Ectodermal cell (in vitro differentiated cells): ENCODE measurements around the gene PHYHIPL.

Experiments
- H3K27ac ChIP-seq: 2 replicates; pipeline ENCODE4 v1.7.0; 2013; ENCODE audit warnings: mild to moderate bottlenecking, low read depth, low read length; ENCODE audit not compliant: insufficient read depth, poor library complexity, severe bottlenecking
- H3K27me3 ChIP-seq: 2 replicates; pipeline ENCODE4 v1.7.0; 2013; ENCODE audit warnings: mild to moderate bottlenecking, low read length; ENCODE audit not compliant: insufficient read depth, control insufficient read depth, poor library complexity, severe bottlenecking
- H3K36me3 ChIP-seq: one replicate; pipeline ENCODE4 v1.7.0; 2013; ENCODE audit warnings: low read length; ENCODE audit not compliant: control insufficient read depth, insufficient read depth
- H3K4me1 ChIP-seq: one replicate; pipeline ENCODE4 v1.7.0; 2013; ENCODE audit warnings: low read length; ENCODE audit not compliant: control insufficient read depth, insufficient read depth
- H3K4me3 ChIP-seq: 2 replicates; pipeline ENCODE4 v1.7.0; 2013; ENCODE audit warnings: low read depth, low read length, control low read depth; ENCODE audit not compliant: insufficient read depth
- H3K9me3 ChIP-seq: 2 replicates; pipeline ENCODE4 v1.7.0; 2013; ENCODE audit warnings: mild to moderate bottlenecking, low read length, moderate library complexity; ENCODE audit not compliant: control insufficient read depth
- WGBS, 2 experiments: methylation state at CpG; one replicate each; pipeline ENCODE4 v1.1.7; 2013; ENCODE audit warnings: missing lambda C conversion rate in 2 of 2; 5-methylcytosine and 5-hydroxymethylcytosine counted together

The PHYHIPL gene

DNA sequence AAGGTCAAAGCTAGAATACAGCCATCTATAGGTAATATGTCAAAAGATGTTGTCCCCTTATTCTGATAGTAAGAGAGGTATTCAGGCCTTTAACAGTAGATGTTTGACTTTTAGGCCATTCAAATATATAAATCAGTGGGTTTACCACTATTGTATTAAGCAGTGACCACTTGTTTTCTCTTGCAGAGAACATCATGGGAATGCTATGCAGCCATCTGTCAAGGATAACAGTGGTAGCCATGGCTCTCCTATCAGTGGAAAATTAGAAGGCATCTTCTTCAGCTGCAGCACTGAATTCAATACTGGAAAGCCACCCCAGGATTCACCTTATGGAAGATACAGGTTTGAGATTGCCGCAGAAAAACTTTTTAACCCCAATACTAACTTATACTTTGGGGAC lies 68.4 kb downstream of the PHYHIPL start:
- no peaks in the 10 kb centered on the region for H3K9me3 ChIP-seq
- WGBS, 2 experiments: 80 to 100% methylated on average over 1 of the region's 1 CpG
- H3K27ac ChIP-seq: no peak overlapping the region
- H3K4me1 ChIP-seq: no peaks in the 10 kb centered on the region
- no peak overlapping the region for H3K4me3 ChIP-seq
- no peaks in the 10 kb centered on the region for H3K36me3 ChIP-seq
- no peaks in the 10 kb centered on the region for H3K27me3 ChIP-seq

DNA sequence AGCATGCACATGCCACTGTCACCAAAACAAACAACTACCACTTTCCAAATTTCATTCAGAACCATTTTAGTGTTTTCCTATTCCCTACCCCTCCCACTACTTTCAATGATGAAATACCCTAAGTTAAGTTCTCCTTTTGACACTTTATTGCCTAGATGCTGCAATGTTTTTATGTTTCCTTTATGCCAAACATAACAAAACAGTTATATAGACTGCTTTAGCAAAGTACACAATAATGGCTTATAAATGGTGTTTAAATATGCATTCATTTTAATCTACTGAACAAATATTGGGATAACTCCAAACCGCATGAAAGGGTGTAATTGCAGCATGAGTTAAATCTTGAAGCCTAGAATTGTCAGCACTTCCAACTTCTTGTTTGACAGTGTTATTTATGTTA lies 69.2 kb downstream of the PHYHIPL start:
- H3K4me3 ChIP-seq: no peak overlapping the region
- no peaks in the 10 kb centered on the region for H3K27me3 ChIP-seq
- WGBS, 2 experiments: 100% methylated on average over 1 of the region's 1 CpG; no CpG with 5 or more reads in 1 of the 2 experiments
- no peaks in the 10 kb centered on the region for H3K9me3 ChIP-seq
- no peaks in the 10 kb centered on the region for H3K36me3 ChIP-seq
- no peaks in the 10 kb centered on the region for H3K4me1 ChIP-seq
- H3K27ac ChIP-seq: no peak overlapping the region

DNA sequence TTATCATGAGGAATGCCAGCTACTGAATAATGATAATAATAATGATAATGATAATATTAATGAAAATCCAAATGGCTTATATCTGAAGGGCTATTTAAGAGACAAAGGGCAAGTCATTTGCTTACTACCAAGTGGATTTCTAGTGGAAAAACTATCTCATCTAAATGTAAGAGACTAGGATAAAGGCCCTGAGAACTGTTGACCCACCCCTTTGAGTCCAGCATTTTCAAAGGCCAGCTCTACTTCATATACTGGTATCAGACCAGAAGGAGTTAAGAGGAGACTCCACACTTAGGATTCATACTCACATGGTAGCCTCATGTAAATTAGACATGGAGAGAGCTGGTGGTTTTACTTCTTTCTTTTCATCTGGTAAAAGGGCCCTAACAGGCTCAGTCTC lies 76.0 kb downstream of the PHYHIPL start:
- Histone ChIP-seq H3K9me3 (no peaks in the 10 kb centered on the region), H3K27ac (no peak overlapping the region), H3K27me3 (no peaks in the 10 kb centered on the region), H3K4me3 (no peak overlapping the region), H3K4me1 (no peaks in the 10 kb centered on the region), H3K36me3 (no peaks in the 10 kb centered on the region)

DNA sequence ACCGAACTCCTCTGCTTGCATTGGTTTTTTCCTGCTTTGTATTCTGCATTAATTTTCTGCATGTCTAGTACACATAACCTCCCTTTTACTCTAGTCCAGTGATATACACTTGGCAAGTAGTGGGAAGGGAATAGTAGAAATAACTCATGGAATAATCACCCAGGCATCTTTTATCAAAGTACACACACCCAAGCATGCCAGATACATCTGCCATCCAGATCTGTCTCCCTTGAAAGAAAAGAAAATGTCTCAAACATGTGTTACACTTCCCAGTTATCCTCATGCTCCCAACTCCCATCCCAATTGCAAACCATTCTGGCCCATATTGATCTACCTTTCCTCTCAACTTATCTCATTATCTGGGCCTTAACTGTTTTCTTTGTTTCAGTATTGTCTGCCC lies 79.0 kb downstream of the PHYHIPL start:
- no peaks in the 10 kb centered on the region for H3K9me3 ChIP-seq
- no peaks in the 10 kb centered on the region for H3K4me1 ChIP-seq
- 95 to 96% methylated on average over 1 of the region's 1 CpG for WGBS, 2 experiments
- no peaks in the 10 kb centered on the region for H3K36me3 ChIP-seq
- H3K27ac ChIP-seq: no peak overlapping the region
- no peak overlapping the region for H3K4me3 ChIP-seq
- H3K27me3 ChIP-seq: no peaks in the 10 kb centered on the region

DNA sequence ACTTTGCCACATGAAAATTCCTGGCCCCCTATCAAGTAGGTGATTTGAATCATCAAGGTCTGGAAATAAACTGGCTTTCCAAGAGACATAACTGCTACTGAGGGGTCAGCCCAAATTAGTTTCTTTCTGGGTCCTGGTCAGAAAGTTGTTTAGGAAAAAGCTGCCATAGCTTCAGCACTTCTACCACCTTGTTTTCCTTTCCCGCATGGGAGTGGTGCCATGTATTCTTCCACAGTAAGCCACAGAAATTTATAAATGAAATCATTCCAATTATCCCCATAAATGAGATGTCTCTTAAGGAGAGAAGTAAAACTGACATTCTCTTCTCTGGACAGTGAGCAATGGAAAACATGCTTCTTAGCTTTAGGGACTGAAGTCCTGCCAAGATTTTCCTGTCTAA lies 80.8 kb downstream of the PHYHIPL start:
- 100% methylated on average over 1 of the region's 1 CpG for WGBS, 2 experiments
- no peak overlapping the region for H3K4me3 ChIP-seq
- no peaks in the 10 kb centered on the region for H3K4me1 ChIP-seq
- H3K9me3 ChIP-seq: no peaks in the 10 kb centered on the region
- H3K27me3 ChIP-seq: no peaks in the 10 kb centered on the region
- H3K36me3 ChIP-seq: no peaks in the 10 kb centered on the region
- H3K27ac ChIP-seq: no peak overlapping the region

DNA sequence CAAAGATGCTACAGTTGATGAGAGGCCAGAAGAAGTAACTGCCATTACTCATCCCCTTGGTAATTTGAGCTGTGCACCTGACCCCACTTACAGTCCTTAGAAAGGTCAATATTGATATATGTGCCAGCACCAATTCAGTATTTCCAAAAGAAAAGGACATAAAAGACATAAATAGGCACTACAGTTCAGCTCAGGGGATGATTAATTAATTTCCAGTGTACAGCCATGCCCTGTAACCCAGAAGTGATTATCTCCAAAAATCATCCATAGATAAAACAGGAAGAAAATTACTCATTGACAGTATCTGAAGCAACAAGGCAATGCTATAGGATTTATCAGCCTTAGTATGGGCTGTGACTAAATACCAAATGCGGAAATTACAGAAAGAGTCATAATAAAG lies 82.4 kb downstream of the PHYHIPL start:
- Histone ChIP-seq H3K4me3 (no peak overlapping the region), H3K36me3 (no peaks in the 10 kb centered on the region), H3K27ac (no peak overlapping the region), H3K4me1 (no peaks in the 10 kb centered on the region), H3K9me3 (no peaks in the 10 kb centered on the region), H3K27me3 (no peaks in the 10 kb centered on the region)
- 100% methylated on average over 1 of the region's 1 CpG for WGBS, 2 experiments

DNA sequence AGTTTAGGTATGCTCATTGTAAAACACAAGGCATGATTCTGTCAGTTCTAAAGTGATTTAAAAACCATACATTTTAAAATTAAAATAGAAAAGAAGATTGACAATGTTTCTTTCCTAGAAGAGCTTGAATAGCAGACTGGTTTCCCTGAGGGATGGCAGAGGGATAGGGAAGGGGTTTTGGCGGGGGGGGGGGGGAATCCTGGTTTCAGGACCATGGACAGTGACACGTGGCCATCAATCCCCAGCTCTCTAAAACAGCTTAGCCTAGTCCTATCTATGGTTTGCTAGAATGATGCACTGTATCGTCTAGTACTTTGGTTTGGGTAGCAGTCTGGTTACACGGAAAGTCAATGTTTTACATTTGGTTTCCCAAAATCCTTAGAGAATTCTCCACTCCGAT lies 88.7 kb downstream of the PHYHIPL start:
- 52 to 56% methylated on average over 5 of the region's 5 CpGs for WGBS, 2 experiments
- Histone ChIP-seq H3K9me3 (no peaks in the 10 kb centered on the region), H3K4me3 (no peak overlapping the region), H3K36me3 (no peaks in the 10 kb centered on the region), H3K27ac (no peak overlapping the region), H3K27me3 (no peaks in the 10 kb centered on the region), H3K4me1 (no peaks in the 10 kb centered on the region)

DNA sequence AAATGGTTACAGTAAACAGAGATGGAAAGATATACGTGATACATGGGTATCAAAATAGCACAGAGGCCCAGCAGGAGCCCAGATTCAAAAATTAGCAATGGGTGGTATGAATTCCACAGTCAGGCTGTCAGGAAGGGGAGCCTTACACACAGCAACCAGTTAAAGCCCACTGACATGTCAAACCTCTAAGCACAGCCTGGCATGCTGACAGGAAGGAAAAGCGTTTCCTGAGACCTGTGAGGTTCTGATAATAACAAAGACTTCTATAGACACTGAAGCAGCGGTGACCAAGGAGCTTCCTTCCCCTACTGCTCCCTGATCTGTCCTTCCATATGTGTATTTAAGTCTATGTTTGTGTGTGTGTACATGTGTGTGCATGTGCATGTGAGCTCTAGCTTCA lies 89.9 kb downstream of the PHYHIPL start:
- Histone ChIP-seq H3K27me3 (no peaks in the 10 kb centered on the region), H3K4me3 (no peak overlapping the region), H3K4me1 (no peaks in the 10 kb centered on the region), H3K36me3 (no peaks in the 10 kb centered on the region), H3K27ac (no peak overlapping the region), H3K9me3 (no peaks in the 10 kb centered on the region)
- WGBS, 2 experiments: 76 to 84% methylated on average over 3 of the region's 3 CpGs

DNA sequence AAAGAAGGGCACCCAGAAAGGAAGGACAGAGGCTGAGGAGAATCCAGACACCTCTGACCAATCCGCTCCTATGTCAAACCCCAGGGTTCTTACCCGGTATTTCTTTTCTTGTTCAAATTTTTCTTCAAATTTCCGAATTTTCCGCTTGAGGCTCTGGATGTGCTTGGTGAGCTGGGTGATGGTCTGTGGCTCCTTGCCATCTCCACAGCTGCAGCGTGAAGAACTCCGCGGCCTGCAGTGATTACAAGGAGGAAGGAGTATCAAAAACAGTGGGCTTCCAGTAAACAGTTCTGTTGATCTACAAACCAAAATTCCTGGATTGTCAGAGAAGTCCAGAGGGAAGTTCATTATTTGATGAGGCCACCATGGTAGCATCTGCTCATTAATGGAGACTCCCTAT lies 92.0 kb downstream of the PHYHIPL start:
- Histone ChIP-seq H3K4me3 (no peak overlapping the region), H3K9me3 (no peaks in the 10 kb centered on the region), H3K36me3 (no peaks in the 10 kb centered on the region), H3K4me1 (no peaks in the 10 kb centered on the region), H3K27me3 (no peaks in the 10 kb centered on the region), H3K27ac (no peak overlapping the region)
- WGBS, 2 experiments: 94 to 99% methylated on average over 7 of the region's 7 CpGs

DNA sequence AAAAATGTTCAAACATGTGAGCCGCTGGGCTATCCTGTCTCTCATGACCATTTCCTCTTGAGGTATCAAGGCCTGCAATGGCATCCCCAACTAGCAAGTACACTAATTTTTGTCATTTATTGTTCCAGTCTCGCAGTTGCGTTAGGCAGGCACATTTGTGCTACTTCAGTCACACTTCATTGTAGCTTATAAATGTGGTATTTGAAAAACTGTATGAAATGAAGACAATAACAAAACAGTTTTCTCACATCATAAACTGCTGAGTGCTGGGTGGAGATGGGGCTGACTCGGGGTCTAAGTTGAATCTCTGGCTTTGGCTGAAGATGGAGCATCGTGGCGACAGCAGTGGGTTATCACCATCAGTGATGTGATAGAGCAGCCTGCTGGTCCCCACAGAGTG lies 93.2 kb downstream of the PHYHIPL start:
- 94 to 96% methylated on average over 6 of the region's 6 CpGs for WGBS, 2 experiments

DNA sequence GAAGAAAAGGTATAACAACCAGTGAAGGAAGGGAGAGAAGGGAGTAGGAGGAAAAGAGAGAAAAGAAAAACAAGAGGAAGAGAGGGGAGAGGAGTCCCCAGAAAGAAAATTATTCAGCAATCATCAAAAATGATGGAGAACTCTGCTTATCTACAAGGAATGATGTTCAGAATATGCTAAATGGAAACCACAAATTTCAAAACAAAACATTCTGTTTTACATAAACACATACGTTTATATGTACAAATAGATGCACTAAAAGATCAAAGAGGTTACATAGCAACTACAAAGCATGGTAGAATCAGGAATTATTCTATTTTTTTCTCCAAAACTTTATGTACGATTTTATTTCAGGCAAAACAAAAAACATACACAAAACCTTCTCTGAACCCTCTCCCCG lies 94.0 kb downstream of the PHYHIPL start:
- Histone ChIP-seq H3K27me3 (no peaks in the 10 kb centered on the region), H3K4me3 (no peak overlapping the region), H3K36me3 (no peaks in the 10 kb centered on the region), H3K4me1 (no peaks in the 10 kb centered on the region), H3K27ac (no peak overlapping the region), H3K9me3 (no peaks in the 10 kb centered on the region)
- 94 to 95% methylated on average over 3 of the region's 3 CpGs for WGBS, 2 experiments

More for the DNA sequence above, 93.2 kb downstream of the PHYHIPL start:
- Histone ChIP-seq H3K9me3 (no peaks in the 10 kb centered on the region), H3K27ac (no peak overlapping the region), H3K4me1 (no peaks in the 10 kb centered on the region), H3K4me3 (no peak overlapping the region), H3K36me3 (no peaks in the 10 kb centered on the region), H3K27me3 (no peaks in the 10 kb centered on the region)
